Measurements from ENCODE around the gene OOSP1.
"Not testable (repeated sequence)": the region's sequence is repeated elsewhere in the genome, so short reads cannot be mapped to it uniquely, and the experiment has no call there.

Gene OOSP1, protein sequence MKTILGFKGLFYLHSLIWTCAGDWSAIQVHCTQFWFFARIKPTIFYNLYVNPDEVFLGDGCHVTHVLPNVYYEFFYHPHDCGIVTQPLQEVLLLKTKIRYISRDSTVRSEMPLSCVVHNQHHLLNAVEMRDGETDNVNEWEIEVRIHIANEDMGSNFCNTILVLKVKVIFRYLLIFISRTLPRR
- total RNA-seq: 0 to 0.05 reads per million in 2 donors

DNA sequence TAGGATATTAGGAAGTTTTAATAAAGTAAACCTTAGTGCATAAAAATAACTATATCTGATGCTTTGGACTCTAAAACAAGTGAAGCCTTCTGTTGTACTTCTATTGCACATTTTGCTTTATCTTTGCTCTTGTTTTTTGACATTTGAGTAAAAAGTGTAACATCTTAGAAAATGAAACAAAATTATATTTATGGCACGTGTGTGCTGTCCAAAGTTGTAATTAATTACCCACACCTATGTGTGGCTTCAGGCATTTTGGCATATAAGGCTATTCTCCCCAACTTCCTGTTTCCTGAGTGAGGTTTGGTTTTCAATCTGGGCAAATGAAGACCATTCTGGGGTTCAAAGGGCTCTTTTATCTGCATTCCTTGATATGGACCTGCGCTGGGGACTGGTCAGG, at the start of gene OOSP1:
OOSP1 (plus strand) TSS at position 301 of the 400 bp plus-strand sequence; CDS start at position 324, 23 bp downstream.
- DNase-seq: no peak

DNA sequence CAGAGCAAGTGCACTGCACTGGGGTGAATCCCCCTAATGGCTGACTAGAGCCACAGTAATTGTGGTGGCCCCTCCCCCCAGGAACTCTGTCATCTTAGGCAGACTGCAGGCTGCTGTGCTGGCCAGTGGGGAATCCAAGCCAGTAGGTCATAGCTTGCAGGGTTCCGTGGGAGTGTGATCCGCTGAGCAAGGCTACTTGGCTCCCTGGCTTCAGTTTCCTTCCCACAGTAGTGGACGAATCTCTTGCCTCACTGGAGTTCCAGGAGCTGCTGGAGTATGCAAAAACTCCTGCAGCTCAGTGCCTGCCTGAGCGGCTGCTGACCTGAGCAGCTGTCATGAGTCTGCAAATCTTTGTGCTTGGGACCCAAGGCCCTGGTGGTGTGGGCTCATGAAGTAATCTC, 46.5 kb upstream of the OOSP1 start:
- DNase-seq: no peak

DNA sequence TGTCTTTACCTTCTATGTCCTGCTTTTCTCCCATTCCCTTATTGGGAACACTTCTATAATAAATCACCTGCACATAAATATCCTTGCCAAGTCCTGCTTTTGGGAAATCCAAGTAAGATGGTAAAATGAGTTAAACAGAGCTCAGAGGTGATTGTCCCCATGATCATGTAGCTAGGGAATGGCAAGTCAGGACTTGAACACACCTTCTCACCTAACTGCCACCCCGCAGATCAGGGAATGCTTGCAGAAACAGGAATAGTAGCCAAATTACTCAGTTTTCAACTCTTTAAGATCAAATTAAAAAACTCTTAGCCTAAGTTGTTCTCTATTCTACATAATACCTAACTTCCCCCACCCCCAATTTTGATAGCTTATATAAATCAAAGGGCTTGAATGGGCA, 43.6 kb upstream of the OOSP1 start:
- DNase-seq: no peak

DNA sequence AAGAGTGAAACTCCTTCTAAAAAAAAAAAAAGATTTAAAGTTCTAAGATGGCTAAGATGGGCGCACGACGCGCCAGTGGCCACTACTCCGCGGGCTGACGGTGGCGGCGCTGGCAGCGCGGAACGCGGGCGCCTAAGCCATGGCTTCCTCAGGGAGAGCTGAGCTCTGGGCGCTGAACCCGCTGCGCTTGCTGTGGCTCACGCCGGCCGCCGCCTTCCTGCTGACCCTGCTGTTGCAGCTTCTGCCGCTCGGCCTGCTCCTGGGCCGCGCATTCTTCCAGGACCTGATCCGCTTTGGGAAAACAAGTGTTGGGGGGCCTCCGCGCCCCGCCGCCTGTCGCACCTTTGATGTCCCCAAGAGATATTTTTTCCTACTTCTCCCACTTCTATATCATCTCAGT, 40.2 kb upstream of the OOSP1 start:
- DNase-seq: no peak

DNA sequence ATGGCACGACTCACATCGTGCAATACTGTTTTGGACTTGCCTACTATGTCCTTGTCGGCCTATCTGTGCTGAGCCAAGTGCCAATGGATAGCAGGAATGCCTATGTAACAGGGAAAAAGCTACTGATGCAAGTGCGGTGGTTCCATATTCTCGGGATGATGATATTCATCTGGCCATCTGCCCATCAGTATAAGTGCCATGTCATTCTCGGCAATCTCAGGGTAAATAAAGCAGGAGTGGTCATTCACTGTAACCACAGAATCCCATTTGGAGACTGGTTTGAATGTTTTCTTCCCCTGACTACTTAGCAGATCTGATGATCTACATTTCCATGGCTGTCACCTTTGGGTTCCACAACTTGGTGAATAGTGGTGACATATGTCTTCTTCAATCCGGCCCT, 39.6 kb upstream of the OOSP1 start:
- DNase-seq: no peak

DNA sequence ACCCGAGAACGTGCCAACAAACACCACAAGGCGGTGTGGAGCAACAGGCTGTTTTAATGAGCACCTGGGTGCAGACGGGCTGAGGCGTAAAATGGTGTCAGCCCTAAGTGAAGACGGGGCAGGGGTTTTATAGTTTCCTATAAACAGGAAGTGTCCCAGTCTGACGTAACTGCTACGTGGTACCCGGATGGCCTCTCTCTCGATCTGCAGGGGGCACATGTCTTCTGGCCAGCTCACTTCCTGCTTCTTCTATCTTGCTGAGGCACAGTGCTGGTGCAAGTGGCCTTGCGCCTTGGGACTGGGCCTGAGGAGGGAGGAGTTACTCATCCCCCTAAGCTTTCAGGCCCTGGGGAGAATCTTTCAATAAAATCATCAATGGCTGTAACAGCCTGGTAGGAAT, 38.7 kb upstream of the OOSP1 start:
- no peak for DNase-seq

DNA sequence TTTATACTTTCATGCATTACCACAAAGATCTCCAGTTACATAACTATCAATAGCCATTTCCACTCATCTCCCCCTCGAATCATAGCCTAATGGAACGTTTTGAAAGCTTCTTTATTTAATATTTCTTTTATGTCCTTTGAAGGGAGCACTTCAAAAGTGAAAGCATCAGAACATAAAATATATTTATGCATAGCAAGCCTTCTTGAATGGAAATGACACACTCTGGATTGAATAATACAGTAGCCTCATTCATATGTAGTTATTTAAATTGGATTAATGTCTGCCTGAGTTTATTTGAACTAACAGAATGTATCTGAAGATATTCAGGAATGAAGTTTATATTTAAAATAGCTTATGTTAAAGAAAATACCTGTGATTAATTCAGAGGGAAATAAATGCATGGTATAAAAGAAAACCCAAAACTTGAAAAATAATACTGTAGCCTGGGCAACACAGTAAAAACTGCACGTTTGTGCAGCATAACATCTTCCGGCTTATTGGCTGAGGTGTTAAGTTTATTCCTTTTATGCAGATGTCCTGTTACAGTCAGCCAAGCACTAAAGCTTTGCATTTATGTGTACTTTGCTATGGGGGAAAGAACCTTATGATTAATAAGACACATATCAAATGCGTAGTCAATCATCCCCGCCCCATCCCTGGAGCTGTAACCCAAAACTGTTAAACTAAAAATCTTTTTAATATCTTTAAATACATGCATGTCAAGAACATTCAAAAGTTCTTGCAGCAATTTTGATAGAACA, 37.7 kb upstream of the OOSP1 start:
- no peak for DNase-seq

DNA sequence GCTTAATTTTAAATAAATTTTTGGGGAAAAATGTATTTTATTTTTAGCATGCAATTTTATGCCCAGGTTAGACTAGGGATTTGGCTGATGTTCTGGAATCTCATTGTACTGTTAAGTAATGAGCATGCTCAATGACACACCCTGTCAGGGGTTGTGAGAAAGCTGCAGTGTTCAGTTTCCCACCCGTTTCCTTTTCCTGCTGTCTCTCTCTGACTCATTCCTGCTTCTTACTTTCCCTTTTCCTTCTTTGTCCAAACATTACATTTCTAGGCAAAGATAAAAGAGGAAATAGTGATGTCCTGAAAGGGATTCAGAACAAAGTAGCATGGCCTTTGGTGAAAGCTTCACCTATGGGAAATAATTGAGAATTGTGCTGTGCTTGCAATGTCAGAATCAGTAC, 36.9 kb upstream of the OOSP1 start:
- DNase-seq: no peak

DNA sequence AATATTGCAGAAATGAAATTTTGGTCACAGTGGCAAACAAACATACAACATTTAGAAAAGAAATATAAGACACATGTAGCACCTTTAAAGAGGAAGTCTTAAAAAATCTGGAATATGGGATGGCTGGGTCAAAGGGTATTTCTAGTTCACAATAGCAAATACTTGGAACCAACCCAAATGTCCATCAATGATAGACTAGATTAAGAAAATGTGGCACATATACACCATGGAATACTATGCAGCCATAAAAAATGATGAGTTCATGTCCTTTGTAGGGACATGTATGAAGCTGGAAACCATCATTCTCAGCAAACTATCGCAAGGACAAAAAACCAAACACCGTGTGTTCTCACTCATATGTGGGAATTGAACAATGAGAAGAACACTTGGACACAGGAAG, 34.7 kb upstream of the OOSP1 start:
- DNase-seq: not testable (repeated sequence)

DNA sequence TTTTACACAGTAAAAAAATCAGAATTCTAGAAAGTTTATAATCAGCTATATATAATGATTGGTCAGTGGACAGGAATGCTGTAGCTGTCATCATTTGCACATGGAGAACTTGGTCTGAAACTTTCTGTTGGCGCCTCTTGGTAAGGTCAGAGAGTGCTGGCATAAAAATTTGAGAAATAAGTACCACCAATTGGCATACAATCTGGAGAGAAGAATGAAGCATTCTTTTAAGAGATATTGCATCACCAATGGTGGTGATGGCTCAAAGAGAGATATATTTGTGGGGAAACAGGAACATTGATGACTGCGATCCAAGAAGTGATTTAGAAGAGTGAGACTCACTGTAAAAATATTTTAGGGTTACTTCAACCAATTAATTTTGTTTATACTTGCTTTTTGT, 19.8 kb upstream of the OOSP1 start:
- no peak for DNase-seq

DNA sequence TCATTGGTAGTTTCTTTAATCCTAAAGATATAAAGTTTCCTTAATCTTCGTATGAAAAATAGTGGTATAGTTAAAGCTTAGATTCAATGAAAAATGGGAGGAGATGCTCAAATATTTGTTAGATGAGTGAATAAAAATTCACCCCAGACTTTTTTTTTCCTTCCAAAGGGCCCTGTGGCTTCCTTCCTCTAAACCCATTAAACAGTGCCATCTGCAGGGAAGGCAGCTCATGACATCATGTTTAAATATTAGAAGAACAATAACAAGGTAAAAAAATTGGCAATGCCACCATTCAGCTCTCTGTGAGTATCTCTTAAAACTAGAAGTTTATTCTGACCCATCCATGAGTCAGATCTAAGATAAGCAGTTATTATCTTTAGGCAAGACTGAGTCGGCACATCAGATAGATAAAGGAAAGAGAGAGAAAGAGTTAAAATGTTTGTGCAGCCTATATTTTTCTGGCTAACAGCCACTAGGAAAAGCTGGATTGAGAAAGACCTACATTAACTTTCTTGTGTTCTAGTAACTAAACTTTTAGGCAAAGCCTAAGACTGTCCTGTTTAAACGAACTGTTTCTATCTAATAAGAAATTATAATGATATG, 19.1 kb upstream of the OOSP1 start:
- DNase-seq: no peak

DNA sequence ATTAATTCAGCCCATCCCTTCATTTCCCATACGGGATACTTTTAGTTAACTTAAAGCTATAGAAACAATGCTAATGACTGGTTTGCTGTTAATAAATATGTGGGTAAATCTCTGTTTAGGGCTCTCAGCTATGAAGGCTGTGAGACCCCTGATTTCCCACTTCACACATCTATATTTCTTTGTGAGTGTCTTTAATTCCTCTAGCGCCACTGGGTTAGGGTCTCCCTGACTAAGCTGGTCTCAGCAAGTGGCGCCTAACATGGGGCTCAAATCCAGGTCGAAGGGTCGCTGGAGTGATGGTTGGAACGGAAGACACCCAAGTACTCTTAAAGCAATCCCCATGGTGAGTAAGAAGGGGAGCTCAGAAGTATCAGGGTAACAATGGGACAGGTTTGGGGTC, 14.4 kb upstream of the OOSP1 start:
- no peak for DNase-seq

DNA sequence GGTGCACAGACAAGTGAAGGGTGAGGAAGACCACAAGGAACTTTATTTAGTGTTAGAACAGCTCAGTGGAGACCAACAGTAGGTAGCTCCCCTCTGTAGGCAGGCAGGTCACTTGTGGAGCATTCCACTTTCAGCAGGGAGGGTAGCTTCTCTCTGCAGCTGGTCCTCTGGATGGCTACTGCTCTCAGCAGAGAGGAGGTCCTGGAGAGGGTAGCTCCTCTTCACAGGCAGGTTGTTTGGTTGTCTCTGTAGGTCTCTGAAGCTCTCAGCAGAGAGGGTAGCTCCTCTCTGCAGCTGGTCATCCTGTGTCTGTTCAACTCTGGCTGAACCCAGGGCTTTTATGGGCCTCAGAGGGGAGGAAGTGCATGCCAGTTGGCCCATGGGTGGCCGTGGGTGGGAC, 6.5 kb upstream of the OOSP1 start:
- DNase-seq: no peak

DNA sequence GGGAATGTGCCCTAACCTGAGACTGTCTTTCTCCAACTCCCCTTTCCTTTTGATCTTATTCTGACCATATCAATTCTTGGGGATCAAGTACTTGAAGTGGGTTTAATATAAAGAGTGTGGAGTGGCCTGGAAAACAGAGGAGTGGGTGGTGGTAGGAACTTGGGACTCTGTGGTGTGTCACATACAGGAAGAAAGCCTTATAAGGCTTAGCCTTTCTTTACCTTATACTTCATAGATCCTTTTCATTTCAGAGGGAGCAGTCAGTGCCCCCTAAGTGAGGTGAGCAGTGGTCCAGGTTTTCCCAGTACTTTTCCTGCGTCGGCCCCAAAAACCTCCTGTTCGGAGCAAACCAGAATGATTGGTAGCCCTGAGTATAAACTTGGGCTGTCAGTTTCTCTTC, 486 bp downstream of the OOSP1 start:
- no peak for DNase-seq

DNA sequence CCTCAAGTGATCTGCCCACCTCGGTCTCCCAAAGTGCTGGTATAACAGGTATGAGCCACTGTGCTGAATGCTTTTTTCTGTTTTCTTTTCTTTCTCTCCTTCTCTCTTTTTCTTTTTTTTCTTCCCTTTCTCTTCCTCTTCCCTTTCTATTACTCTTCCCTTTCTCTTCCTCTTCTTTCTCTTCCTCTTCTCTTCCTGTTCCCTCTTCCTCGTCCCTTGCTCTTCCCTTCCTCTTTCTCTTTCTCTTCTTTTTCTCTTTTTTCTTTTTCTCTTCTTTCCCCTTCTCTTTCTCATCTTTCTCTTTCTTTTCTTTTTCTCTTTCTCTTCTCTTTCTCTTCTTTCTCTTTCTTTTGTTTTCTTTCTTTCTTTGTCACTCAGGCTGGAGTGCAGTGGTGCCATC, 1.2 kb downstream of the OOSP1 start:
- DNase-seq: no peak

DNA sequence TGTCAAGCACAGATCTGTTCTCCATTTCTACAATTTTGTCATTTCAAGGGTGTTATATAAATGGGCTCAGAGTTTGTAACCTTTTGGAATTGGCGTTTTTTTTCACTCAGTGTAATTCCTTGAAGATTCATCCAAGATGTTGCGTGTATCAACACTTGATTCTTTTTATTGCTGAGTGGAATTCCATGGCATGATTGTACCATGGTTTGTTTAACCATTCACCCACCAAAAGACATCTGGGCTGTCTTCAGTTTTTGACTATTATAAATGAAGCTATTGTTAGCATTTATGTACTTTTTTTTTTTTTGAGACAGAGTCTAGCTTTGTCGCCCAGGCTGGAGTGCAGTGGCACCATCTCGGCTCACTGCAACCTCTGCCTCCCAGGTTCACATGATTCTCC, 2.9 kb downstream of the OOSP1 start:
- no peak for DNase-seq

DNA sequence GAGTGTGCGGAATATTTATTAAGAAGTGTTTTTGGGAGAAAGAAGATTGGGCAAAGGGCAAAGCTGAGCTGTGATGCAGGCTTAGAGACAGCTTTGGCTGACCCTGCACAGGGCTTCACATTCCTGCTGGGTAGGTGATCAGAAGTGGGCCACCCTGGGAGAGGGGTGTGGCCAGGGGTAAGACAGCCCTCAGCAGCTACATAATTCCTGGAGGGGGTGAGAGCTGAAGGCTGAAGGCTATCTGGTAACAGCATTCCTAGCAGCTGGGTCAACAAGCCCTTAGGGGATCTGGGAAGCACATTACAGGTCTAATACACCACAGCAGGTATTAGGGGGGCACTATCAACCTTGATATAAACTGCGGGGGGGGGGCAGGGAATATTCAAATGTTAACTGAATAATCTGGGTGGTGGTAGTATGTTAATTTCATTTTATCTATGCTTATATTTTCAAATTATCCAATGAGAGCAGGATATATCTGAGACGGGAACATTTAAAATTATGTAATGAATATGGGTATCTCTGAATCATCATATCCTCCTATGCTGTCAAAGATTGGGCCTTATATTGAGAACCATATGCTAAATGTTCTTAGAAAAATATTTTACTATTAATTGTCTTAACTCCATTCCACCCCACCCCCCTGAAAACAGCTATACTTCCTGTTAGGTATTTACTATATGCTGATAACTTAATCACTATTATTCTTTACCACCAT, 5.9 kb downstream of the OOSP1 start:
- no peak for DNase-seq

DNA sequence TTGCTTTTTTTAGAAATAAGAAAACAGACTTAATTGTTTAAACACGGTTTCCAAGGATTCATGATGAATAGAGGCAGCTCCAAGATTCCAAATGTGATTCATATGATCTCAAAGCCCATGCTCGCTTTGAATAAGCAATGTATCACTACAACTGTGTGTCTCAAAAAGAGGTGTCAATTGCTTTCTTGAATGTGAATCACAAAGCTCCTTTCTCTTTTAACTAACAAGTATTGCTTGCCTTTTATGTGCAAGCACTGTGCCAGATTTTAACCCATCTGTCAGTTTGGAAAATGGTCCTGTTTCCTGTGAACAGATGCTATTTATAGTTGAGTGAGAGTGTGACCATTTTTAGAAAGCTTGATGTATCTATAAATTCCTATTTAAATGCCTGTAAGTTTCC, 6.5 kb downstream of the OOSP1 start:
- DNase-seq: no peak

DNA sequence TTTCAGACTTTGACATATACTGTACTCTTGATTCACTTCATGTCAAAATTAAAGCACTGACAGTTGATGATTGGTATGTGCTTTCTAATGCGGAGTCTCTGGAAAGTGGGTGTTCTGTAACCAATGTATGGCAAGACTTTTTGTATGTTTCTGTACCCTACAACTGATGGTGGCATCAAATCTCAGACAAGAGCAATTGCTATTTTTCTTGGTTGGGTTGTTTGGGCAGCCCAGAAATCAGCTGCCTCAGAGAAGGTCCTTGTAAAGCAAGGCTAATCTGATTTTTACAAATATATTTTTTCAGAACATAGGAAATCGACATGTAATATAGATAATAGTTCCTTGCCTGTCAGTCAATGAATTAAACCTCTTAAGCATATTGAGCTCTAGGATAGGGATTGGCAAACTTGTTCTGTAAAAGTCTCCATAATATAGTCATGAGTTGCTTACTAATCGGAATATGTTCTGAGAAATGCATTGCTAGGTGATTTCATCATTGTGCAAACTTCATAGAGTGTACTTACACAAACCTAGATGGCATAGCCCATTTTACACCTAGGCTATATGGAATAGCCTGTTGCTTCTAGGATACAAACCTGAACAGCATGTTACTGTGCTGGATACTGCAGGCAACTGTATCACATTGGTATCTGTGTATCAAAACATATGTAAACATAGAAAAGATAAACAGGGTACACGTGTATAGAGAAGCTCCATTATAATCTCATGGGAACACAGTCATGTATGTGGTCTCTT, 15.4 kb downstream of the OOSP1 start:
- DNase-seq: no peak

DNA sequence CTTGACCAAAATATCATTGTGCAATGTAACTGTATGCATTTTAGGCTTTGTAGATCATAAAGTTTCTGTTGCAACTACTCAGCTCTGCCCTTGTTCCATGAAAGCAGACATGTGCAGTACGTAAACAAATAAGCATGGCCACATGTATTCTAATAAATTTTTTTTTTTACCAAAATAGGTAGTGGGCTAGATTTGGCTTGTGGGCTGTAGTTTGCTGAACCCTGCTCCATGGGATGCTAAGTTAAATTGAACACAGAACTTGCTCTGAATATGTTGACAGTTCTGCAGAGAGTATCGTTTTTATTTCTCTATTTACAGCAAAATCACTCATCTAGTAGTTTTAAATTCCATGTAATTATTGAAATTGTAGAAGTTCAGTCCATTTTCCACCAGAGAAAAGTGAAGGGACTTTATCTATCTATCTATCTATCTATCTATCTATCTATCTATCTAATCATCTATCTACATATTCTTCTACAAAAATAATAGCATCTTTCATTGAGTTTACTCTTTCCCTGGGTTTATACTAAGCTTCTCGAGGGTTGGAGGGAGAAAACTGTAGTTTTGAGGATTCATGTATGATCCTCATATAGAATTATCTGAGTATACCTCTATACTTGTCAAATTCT, 16.1 kb downstream of the OOSP1 start:
- DNase-seq: no peak

DNA sequence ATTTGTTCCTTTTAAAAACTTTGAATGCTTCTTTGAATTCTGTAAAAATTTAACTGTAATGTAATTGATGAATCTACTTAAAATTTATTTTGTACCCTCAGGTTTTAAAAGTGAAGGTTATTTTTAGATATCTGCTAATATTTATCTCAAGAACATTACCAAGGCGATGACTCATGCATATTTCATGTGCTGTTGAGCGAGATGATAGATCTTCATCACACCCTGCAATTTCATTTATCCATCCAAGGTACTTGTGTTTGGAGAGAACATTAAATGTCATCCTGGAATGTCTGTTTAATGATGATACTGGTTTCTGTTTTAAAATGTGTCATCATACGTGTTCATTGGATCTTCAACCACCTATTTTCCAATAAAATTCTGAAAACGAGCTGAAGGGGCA, 18.9 kb downstream of the OOSP1 start:
- no peak for DNase-seq
